Measurements from ENCODE around the gene TAT.

TAT gene

DNA sequence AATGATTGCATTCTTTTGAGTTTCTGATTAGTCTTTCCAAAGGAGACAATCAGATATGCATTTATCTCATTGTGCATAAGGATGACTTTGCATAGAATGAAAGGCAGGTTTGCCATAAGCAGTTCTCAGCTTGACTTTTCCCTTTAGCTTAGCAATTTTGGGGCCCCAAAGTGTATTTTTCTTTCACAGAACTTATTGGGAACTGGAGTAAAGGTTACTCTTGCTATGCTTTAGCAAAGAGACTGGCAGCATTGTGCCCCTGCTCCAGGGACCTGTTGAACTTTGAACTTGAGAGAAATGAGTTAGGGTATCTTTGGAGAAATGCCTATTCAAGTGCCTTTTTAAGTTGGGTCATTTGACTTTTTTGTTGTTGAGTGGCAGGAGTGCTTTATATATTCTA lies 17.0 kb downstream of the TAT start:
- no peaks in the 10 kb centered on the region for H3K36me3 ChIP-seq (ENCODE audit: control insufficient read depth, insufficient read depth, low read length)
- no peak overlapping the region for H3K9ac ChIP-seq (ENCODE audit: low read depth, low read length)
- no peaks in the 10 kb centered on the region for H3K4me1 ChIP-seq (ENCODE audit: control insufficient read depth, insufficient read depth, low read length)
- H3K27me3 ChIP-seq (ENCODE audit: control insufficient read depth, insufficient read depth, low read length) = no peaks in the 10 kb centered on the region
- no peak overlapping the region for H3K4me3 ChIP-seq (ENCODE audit: low read depth, low read length)
- no peaks in the 10 kb centered on the region for H3K9me3 ChIP-seq (ENCODE audit: control insufficient read depth, insufficient read depth, low read length)

DNA sequence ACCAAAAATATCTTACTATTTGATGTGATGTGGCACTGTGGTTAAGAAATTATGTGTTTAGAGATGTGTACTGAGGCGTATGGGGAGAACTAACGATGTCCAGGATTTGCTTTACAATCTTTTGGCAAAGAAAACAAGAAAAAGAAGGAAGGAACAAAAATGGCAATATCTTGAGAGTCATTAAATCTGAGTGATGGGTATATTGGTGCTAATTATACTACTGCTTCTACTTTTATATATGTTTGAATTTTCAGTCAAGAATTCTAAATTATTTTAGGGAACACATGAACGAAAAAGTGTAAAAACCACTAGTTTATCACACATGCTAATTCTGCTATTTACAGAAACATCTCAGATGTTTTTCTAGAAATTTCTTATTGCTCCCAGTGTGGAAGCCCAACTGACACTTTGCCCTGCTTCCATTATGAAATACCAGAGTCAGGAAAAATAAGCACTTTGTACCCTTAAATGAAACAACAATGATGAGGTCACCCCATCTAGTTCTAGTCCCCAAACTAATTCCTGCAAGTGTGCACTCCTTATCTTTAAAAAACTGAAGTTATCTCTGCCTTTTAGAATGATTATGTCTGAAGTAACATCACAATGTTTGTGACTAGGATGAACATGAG lies 18.8 kb downstream of the TAT start:
- H3K4me3 ChIP-seq (ENCODE audit: low read depth, low read length) = no peak overlapping the region
- no peaks in the 10 kb centered on the region for H3K4me1 ChIP-seq (ENCODE audit: control insufficient read depth, insufficient read depth, low read length)
- no peaks in the 10 kb centered on the region for H3K27me3 ChIP-seq (ENCODE audit: control insufficient read depth, insufficient read depth, low read length)
- no peaks in the 10 kb centered on the region for H3K36me3 ChIP-seq (ENCODE audit: control insufficient read depth, insufficient read depth, low read length)
- no peak overlapping the region for H3K9ac ChIP-seq (ENCODE audit: low read depth, low read length)
- H3K9me3 ChIP-seq (ENCODE audit: control insufficient read depth, insufficient read depth, low read length) = no peaks in the 10 kb centered on the region

DNA sequence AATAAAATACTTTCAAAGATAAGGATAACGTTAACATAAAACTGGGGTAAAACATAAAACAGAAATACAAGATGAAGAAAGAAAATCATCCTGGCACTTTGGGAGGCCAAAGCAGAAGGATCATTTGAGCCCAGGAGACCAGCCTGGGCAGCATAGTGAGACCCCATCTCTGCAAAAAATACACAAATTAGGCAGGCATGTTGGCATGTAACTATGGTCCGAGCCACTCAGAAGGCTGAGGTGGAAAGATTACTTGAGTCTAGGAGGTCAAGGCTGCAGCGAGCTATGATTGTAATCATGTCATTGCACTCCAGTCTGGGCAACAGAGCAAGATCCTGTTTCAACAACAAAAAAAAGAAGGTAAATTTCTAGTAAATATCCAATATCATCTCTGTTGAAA lies 19.6 kb downstream of the TAT start:
- Histone ChIP-seq H3K4me1 (ENCODE audit: control insufficient read depth, insufficient read depth, low read length) (no peaks in the 10 kb centered on the region), H3K9ac (ENCODE audit: low read depth, low read length) (no peak overlapping the region), H3K27me3 (ENCODE audit: control insufficient read depth, insufficient read depth, low read length) (no peaks in the 10 kb centered on the region), H3K4me3 (ENCODE audit: low read depth, low read length) (no peak overlapping the region), H3K36me3 (ENCODE audit: control insufficient read depth, insufficient read depth, low read length) (no peaks in the 10 kb centered on the region), H3K9me3 (ENCODE audit: control insufficient read depth, insufficient read depth, low read length) (no peaks in the 10 kb centered on the region)

DNA sequence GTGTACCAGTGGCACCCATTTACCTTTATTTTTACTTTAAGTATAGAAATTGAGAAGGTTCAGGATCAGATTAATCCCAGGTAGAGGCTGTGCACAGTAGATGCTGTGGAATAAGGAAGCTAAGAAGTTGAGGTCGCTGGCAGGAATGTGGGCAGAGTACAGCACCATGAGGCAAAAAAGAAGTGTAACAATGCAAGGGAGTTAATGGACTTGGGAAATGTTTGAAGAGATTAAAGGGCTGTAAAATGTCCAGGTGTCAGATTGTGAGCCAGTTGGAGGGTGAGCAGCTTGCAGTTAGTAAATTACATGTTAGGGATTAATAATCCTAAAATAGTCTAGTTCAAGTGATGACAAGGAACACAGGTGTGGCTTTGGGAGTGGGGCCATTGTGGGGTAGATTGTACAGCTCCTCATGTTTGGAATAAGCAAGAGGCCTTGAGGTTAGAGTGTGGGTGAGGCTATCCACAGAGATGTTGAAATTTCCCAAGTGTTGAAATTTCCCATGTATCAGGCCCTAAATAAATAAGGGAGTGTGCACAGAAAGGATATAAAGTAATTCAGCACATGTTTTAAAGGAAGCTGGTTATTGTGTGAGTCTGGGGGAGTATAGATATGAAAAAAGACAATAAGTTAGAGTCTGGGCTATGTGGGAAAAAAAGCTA lies 21.5 kb downstream of the TAT start:
- Histone ChIP-seq H3K4me3 (ENCODE audit: low read depth, low read length) (no peak overlapping the region), H3K9ac (ENCODE audit: low read depth, low read length) (no peak overlapping the region), H3K36me3 (ENCODE audit: control insufficient read depth, insufficient read depth, low read length) (no peaks in the 10 kb centered on the region), H3K9me3 (ENCODE audit: control insufficient read depth, insufficient read depth, low read length) (no peaks in the 10 kb centered on the region), H3K27me3 (ENCODE audit: control insufficient read depth, insufficient read depth, low read length) (no peaks in the 10 kb centered on the region), H3K4me1 (ENCODE audit: control insufficient read depth, insufficient read depth, low read length) (no peaks in the 10 kb centered on the region)

DNA sequence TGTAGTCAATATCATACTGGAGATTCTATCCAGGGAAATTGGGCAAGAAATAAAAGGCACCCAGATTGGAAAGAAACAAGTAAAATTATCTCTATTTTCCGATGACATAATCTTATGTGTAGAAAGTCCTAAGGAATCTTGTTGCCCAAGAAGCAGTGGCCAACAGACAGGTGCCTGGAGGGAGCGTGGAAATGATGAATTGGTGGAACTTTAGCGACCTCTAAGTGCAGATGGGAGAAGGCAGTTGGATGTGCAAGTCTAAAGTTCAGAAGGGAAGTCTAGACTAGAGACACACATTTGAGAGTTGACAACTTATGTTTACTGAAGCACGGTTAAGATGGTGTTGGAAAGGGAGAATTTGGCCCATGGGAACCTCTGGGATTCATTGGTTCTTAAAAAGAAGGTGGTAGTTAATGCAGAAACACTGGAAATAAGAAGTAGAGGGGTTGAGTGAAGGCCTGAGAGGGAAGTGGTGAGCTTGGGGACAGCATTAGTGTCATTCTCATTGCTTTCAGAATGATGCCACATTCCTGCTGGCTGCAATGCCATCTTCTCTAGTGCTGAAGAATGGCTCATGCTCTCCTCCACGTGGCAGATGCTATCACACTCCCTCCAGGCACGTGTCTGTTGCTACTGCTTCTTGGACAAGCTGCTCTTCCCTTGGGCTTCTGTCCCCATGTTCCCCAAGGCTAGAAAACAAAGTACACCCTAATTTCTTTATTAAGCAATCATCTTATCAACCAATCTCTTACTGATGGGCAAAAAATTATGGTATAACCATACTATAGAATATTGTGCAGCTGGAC lies 24.0 kb downstream of the TAT start:
- Histone ChIP-seq H3K4me1 (ENCODE audit: control insufficient read depth, insufficient read depth, low read length) (no peaks in the 10 kb centered on the region), H3K9ac (ENCODE audit: low read depth, low read length) (no peak overlapping the region), H3K9me3 (ENCODE audit: control insufficient read depth, insufficient read depth, low read length) (no peaks in the 10 kb centered on the region), H3K4me3 (ENCODE audit: low read depth, low read length) (no peak overlapping the region), H3K27me3 (ENCODE audit: control insufficient read depth, insufficient read depth, low read length) (no peaks in the 10 kb centered on the region), H3K36me3 (ENCODE audit: control insufficient read depth, insufficient read depth, low read length) (no peaks in the 10 kb centered on the region)

DNA sequence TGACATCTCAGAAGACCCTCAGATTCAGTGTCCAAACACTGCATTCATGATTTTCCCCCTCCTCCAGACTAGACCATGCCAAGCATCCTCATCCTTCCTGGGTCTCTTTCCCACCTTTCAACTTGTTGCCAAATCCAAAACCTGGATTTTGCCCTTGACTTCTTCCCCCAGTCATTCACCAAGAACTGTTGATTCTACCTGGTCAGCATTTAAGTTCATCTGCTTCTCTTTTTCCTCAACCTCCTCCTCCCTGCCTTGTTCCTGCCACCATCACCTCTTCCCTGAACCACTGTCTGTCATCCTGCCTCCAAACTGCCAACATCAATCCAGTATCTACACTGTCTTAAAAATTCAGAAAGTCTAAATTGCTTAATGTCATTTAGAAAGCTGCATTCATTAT lies 29.7 kb downstream of the TAT start:
- Histone ChIP-seq H3K9ac (ENCODE audit: low read depth, low read length) (no peak overlapping the region), H3K9me3 (ENCODE audit: control insufficient read depth, insufficient read depth, low read length) (no peaks in the 10 kb centered on the region), H3K27me3 (ENCODE audit: control insufficient read depth, insufficient read depth, low read length) (peaks cover 5% of the 10 kb centered on the region), H3K4me1 (ENCODE audit: control insufficient read depth, insufficient read depth, low read length) (no peaks in the 10 kb centered on the region), H3K4me3 (ENCODE audit: low read depth, low read length) (no peak overlapping the region), H3K36me3 (ENCODE audit: control insufficient read depth, insufficient read depth, low read length) (no peaks in the 10 kb centered on the region)

DNA sequence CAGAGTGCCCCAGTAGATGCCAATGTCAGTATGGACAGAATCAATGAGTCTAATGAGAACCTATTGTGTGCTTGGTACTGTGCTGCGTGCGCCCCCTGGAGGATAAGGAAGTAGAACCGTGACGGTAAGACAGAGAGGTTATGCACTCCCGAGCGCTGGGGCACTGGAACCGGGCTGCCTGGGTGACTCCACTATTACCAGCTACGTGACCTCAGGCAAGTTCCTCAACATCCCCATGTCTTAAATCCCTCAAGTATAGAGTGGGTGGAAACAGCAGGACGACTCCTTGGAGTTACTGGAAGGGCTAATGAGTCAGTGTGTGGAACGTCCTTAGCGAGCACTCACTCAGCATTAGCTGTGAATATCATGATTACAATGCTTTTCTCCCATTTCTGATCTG lies 34.5 kb downstream of the TAT start:
- no peaks in the 10 kb centered on the region for H3K9me3 ChIP-seq (ENCODE audit: control insufficient read depth, insufficient read depth, low read length)
- no peaks in the 10 kb centered on the region for H3K36me3 ChIP-seq (ENCODE audit: control insufficient read depth, insufficient read depth, low read length)
- peaks cover 5% of the 10 kb centered on the region for H3K27me3 ChIP-seq (ENCODE audit: control insufficient read depth, insufficient read depth, low read length)
- H3K4me3 ChIP-seq (ENCODE audit: low read depth, low read length) = no peak overlapping the region
- no peaks in the 10 kb centered on the region for H3K4me1 ChIP-seq (ENCODE audit: control insufficient read depth, insufficient read depth, low read length)
- no peak overlapping the region for H3K9ac ChIP-seq (ENCODE audit: low read depth, low read length)

DNA sequence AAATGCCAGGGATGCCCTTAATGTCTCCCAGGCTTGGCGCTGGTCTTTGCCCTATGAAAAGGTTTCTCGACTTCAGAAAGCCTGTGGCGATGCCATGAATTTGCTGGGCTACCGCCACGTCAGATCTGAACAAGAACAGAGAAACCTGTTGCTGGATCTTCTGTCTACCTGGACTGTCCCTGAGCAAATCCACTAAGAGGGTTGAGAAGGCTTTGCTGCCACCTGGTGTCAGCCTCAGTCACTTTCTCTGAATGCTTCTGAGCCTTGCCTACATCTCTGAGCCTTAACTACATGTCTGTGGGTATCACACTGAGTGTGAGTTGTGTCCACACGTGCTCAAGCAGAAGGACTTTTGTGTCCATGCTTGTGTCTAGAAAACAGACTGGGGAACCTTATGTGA lies 39.2 kb downstream of the TAT start:
- Histone ChIP-seq H3K4me1 (ENCODE audit: control insufficient read depth, insufficient read depth, low read length) (no peaks in the 10 kb centered on the region), H3K27me3 (ENCODE audit: control insufficient read depth, insufficient read depth, low read length) (no peaks in the 10 kb centered on the region), H3K9me3 (ENCODE audit: control insufficient read depth, insufficient read depth, low read length) (no peaks in the 10 kb centered on the region), H3K4me3 (ENCODE audit: low read depth, low read length) (no peak overlapping the region), H3K9ac (ENCODE audit: low read depth, low read length) (no peak overlapping the region), H3K36me3 (ENCODE audit: control insufficient read depth, insufficient read depth, low read length) (peaks cover 3% of the 10 kb centered on the region)

DNA sequence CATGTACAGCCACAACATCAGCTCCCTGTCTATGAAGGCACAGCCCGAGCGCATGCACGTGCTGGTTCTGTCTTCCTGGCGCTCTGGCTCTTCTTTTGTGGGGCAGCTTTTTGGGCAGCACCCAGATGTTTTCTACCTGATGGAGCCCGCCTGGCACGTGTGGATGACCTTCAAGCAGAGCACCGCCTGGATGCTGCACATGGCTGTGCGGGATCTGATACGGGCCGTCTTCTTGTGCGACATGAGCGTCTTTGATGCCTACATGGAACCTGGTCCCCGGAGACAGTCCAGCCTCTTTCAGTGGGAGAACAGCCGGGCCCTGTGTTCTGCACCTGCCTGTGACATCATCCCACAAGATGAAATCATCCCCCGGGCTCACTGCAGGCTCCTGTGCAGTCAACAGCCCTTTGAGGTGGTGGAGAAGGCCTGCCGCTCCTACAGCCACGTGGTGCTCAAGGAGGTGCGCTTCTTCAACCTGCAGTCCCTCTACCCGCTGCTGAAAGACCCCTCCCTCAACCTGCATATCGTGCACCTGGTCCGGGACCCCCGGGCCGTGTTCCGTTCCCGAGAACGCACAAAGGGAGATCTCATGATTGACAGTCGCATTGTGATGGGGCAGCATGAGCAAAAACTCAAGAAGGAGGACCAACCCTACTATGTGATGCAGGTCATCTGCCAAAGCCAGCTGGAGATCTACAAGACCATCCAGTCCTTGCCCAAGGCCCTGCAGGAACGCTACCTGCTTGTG lies 40.0 kb downstream of the TAT start:
- Histone ChIP-seq H3K27me3 (ENCODE audit: control insufficient read depth, insufficient read depth, low read length) (no peaks in the 10 kb centered on the region), H3K9me3 (ENCODE audit: control insufficient read depth, insufficient read depth, low read length) (no peaks in the 10 kb centered on the region), H3K4me1 (ENCODE audit: control insufficient read depth, insufficient read depth, low read length) (no peaks in the 10 kb centered on the region), H3K9ac (ENCODE audit: low read depth, low read length) (no peak overlapping the region), H3K36me3 (ENCODE audit: control insufficient read depth, insufficient read depth, low read length) (peaks cover 3% of the 10 kb centered on the region), H3K4me3 (ENCODE audit: low read depth, low read length) (no peak overlapping the region)

DNA sequence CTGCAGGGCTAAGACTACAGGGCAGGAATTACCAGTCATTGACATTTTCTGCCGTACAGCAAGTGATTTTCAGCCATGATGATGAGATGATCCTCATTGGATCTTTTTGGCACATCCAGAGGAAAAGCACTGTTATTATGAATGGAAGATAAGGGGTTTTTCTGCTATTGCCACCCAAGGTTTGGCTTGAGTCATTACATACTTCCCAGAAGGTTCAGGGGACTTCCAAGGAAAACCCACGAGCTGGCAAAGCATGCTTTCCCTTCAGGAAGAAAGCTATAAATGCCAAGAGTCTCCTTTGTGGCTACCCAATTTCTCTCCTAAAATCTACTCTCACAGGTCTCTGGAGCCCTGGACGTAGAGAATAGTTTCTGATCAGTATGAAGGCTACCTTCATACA lies 44.5 kb downstream of the TAT start:
- H3K4me1 ChIP-seq (ENCODE audit: control insufficient read depth, insufficient read depth, low read length) = no peaks in the 10 kb centered on the region
- H3K36me3 ChIP-seq (ENCODE audit: control insufficient read depth, insufficient read depth, low read length) = peaks cover 3% of the 10 kb centered on the region
- H3K27me3 ChIP-seq (ENCODE audit: control insufficient read depth, insufficient read depth, low read length) = no peaks in the 10 kb centered on the region
- no peak overlapping the region for H3K4me3 ChIP-seq (ENCODE audit: low read depth, low read length)
- no peaks in the 10 kb centered on the region for H3K9me3 ChIP-seq (ENCODE audit: control insufficient read depth, insufficient read depth, low read length)
- no peak overlapping the region for H3K9ac ChIP-seq (ENCODE audit: low read depth, low read length)

DNA sequence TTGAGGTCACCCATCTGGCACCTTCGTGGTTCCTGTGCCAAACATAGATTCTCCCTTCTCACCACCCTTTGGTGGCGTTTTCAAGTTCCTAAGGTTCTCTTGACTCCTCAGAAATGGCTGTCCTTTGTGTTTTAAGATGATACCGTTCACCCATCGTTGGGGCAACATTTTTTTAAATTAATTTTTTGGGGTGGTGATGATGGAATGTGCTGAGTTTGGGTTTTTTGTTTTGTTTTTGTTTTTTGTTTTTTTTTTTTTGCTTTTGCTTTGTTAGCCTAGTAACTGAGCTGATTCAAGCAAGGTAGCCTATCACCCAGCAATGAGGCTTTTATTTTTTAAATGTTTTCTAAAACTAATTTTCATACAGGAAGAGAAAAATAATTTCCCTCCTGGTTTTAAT lies 48.0 kb downstream of the TAT start:
- Histone ChIP-seq H3K9me3 (ENCODE audit: control insufficient read depth, insufficient read depth, low read length) (no peaks in the 10 kb centered on the region), H3K36me3 (ENCODE audit: control insufficient read depth, insufficient read depth, low read length) (no peaks in the 10 kb centered on the region), H3K4me3 (ENCODE audit: low read depth, low read length) (no peak overlapping the region), H3K4me1 (ENCODE audit: control insufficient read depth, insufficient read depth, low read length) (peaks cover 14% of the 10 kb centered on the region), H3K27me3 (ENCODE audit: control insufficient read depth, insufficient read depth, low read length) (no peaks in the 10 kb centered on the region), H3K9ac (ENCODE audit: low read depth, low read length) (no peak overlapping the region)
